KMS-11 (cell line): Measurements from ENCODE around the gene CLIP3.
A peak's percentile ranks its signal among the peaks of the same experiment; 100 is the strongest.

Experiments
- H2AFZ ChIP-seq: fragments of 200-600 bp; sonication (generic); 2 replicates; pipeline ENCODE4 v1.6.1; 2016; ENCODE audit warnings: antibody characterized with exemption, mixed run types, low read depth
- H3K27ac ChIP-seq: fragments of 200-600 bp; sonication (generic); 2 replicates; pipeline ENCODE4 v1.6.1; 2016; ENCODE audit warnings: mild to moderate bottlenecking, mixed run types
- H3K27me3 ChIP-seq: fragments of 200-600 bp; sonication (generic); 2 replicates; pipeline ENCODE4 v1.6.1; 2017; ENCODE audit warnings: mild to moderate bottlenecking, low read depth, mixed run types, moderate library complexity; ENCODE audit not compliant: insufficient read depth
- H3K36me3 ChIP-seq: fragments of 200-600 bp; sonication (generic); 2 replicates; pipeline ENCODE4 v1.6.1; 2017; ENCODE audit warnings: mild to moderate bottlenecking, mixed run types; ENCODE audit not compliant: insufficient read depth
- H3K4me1 ChIP-seq: fragments of 200-600 bp; sonication (generic); 2 replicates; pipeline ENCODE4 v1.6.1; 2016; ENCODE audit warnings: mild to moderate bottlenecking, low read depth, mixed run types; ENCODE audit not compliant: poor library complexity, severe bottlenecking
- H3K4me2 ChIP-seq: fragments of 200-600 bp; sonication (generic); 2 replicates; pipeline ENCODE4 v1.7.0; 2016; ENCODE audit warnings: mild to moderate bottlenecking, mixed run types
- H3K4me3 ChIP-seq: fragments of 200-600 bp; sonication (generic); IDR thresholded peaks from 2 replicates; pipeline ENCODE4 v1.6.1; 2017; ENCODE audit warnings: low read depth, low read length, mixed read lengths; ENCODE audit not compliant: insufficient read depth
- H3K79me2 ChIP-seq: fragments of 200-600 bp; sonication (generic); 2 replicates; pipeline ENCODE4 v1.6.1; 2016; ENCODE audit warnings: low read depth, mixed run types; ENCODE audit not compliant: insufficient read depth
- H3K9ac ChIP-seq: fragments of 200-600 bp; sonication (generic); 2 replicates; pipeline ENCODE4 v1.6.1; 2016; ENCODE audit warnings: mild to moderate bottlenecking, mixed run types
- H4K20me1 ChIP-seq: fragments of 200-600 bp; sonication (generic); 2 replicates; pipeline ENCODE4 v1.6.1; 2016; ENCODE audit warnings: mild to moderate bottlenecking, mixed run types; ENCODE audit not compliant: insufficient read depth
- TF ChIP-seq, protein P1 (sequence below): fragments of 200-600 bp; sonication (generic); conservative IDR thresholded peaks from 2 replicates; pipeline ENCODE4 v1.6.1; 2017; ENCODE audit warnings: low read depth, mild to moderate bottlenecking, antibody characterized with exemption, low read length, moderate library complexity, mixed read lengths

The CLIP3 gene

DNA sequence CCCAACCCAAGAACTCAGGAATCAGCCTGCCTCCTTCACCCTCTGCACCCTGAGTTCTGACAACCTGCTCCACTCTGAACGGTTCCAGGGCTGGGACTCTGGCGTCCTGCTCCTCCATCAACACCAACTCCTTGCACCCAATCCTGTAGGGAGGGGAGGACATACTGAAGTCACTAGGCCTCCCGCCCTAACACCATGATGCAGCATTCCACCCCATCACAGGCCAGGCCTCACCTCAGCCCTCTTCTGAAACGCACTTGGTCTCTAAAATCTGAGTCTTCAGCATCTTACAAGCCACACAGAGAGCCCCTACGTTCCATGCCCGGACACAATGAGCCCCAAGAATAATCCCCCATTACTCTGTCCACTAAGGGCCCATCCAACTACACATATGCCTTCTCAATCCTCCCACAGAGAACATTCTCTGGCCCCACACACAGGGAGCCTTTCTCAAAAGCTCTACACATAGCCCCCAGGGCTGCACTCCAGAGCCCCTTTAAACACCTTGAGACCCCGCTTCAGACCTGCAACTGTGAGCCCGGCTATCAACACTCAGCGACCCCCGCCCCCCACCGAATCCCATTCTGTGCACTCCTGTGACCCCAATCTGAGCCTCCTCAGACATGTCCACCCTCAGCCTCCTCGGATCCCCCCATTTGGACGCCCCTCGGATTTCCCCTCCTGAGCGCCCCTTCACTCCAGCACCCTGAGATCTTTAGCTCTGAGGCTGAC lies 19.2 kb downstream of the CLIP3 start:
- Histone ChIP-seq H3K27ac (no peak overlapping the region), H3K9ac (peak overlapping the region; percentile 59), H3K79me2 (peaks cover 8% of the 10 kb centered on the region; the same call in 1 of the 2 replicates), H2AFZ (peak overlapping the region; percentile 73), H3K36me3 (no peaks in the 10 kb centered on the region), H3K4me1 (peaks cover 15% of the 10 kb centered on the region), H3K27me3 (no peaks in the 10 kb centered on the region), H3K4me3 (no peak overlapping the region), H4K20me1 (no peaks in the 10 kb centered on the region), H3K4me2 (peak overlapping the region; percentile 98)
- TF ChIP-seq, protein P1, sequence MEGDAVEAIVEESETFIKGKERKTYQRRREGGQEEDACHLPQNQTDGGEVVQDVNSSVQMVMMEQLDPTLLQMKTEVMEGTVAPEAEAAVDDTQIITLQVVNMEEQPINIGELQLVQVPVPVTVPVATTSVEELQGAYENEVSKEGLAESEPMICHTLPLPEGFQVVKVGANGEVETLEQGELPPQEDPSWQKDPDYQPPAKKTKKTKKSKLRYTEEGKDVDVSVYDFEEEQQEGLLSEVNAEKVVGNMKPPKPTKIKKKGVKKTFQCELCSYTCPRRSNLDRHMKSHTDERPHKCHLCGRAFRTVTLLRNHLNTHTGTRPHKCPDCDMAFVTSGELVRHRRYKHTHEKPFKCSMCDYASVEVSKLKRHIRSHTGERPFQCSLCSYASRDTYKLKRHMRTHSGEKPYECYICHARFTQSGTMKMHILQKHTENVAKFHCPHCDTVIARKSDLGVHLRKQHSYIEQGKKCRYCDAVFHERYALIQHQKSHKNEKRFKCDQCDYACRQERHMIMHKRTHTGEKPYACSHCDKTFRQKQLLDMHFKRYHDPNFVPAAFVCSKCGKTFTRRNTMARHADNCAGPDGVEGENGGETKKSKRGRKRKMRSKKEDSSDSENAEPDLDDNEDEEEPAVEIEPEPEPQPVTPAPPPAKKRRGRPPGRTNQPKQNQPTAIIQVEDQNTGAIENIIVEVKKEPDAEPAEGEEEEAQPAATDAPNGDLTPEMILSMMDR: no peak

DNA sequence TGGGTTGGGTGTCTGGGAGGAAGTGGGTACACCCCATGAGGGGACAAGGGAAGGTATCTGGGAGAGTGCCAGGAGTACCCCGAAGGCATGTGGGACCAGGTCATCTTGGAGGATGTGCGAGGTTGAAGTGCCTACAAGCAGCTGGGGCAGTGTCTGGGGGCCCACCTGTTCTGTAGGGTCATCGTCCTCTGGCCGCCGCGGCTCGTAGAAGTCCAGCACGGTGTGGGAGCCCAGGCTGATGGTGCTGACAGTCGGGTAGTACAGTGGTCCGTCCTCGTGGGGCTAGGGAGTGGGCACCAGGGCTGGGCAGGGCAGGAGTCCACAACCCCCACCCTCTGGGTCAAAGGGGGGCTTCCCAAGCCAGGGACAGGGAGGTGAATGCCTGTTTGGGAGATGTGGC lies 22.3 kb downstream of the CLIP3 start:
- H3K9ac ChIP-seq: no peak overlapping the region
- H4K20me1 ChIP-seq: no peaks in the 10 kb centered on the region
- no peak overlapping the region for H3K4me2 ChIP-seq
- H2AFZ ChIP-seq: no peak overlapping the region
- H3K79me2 ChIP-seq: peaks cover 8% of the 10 kb centered on the region; the same call in 1 of the 2 replicates
- H3K4me3 ChIP-seq: no peak overlapping the region
- TF ChIP-seq, protein P1: no peak
- no peak overlapping the region for H3K27ac ChIP-seq
- no peaks in the 10 kb centered on the region for H3K27me3 ChIP-seq
- H3K4me1 ChIP-seq: peaks cover 12% of the 10 kb centered on the region
- H3K36me3 ChIP-seq: no peaks in the 10 kb centered on the region

DNA sequence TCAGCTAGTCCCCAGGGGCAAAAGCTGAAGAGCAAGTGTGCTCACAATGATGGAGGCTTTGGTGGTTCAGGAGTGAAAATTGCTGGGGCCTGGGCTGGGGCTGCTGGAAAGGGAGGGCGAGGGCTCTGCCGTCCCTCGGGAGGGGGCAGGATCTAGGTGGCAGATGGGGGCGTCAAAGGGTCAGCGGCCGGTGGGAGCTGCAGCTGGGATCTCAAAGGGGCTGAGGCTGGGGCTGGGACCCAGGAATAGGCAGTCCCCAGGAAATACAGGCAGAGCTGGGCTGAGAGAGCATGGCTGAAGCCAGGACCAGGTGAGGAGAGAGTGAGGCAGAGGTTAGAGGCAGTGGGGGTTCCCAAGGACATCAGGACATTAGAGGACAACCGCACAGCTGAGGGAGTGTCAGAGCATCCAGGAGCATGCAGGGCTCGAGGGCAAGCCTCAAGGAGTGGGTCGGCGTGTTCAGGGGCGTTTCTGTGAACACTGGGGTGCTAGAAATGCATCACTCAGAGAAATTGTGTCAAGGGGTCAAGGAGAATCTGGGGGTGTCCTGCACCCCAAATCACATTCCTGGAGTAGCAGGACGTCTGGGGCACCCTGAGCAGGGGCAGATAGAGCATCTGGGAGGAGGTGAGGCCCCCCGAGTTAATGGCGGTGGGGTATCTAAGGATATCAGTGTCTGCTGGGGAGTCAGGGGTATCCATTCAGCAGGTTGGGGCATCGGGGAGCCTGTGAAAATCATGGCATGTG lies 22.9 kb downstream of the CLIP3 start:
- Histone ChIP-seq H3K4me2 (no peak overlapping the region), H3K9ac (no peak overlapping the region), H2AFZ (no peak overlapping the region), H3K4me3 (no peak overlapping the region), H4K20me1 (no peaks in the 10 kb centered on the region), H3K27ac (no peak overlapping the region), H3K79me2 (peaks cover 3% of the 10 kb centered on the region; the same call in 1 of the 2 replicates), H3K27me3 (no peaks in the 10 kb centered on the region), H3K4me1 (peaks cover 6% of the 10 kb centered on the region), H3K36me3 (no peaks in the 10 kb centered on the region)
- TF ChIP-seq, protein P1: no peak

DNA sequence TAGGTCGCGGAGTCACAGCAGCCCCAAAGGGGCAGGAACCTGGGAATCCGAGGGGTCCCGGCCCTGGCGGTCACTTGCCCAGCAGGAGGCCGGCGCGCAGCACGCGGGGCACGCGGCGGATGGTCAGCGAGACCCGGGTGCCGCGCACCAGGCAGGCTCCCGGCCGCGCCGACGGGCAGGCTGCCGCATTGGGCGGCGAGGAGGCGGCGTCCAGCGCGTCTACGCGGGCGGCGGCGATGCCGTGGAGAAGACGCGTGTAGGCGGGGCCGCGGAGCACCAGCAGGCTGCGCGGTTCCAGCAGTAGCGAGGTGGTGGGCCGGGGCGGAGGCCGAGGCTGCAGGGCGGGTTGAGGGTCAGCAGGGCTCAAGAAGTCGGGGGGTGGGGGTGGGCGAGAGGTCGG lies 23.5 kb downstream of the CLIP3 start:
- no peak overlapping the region for H3K27ac ChIP-seq
- no peak overlapping the region for H3K9ac ChIP-seq
- no peak overlapping the region for H3K4me3 ChIP-seq

More for the DNA sequence above, 23.5 kb downstream of the CLIP3 start:
- Histone ChIP-seq H3K27me3 (no peaks in the 10 kb centered on the region), H3K4me1 (peaks cover 5% of the 10 kb centered on the region), H3K4me2 (peak overlapping the region; percentile 39; the same call in 1 of the 2 replicates), H4K20me1 (no peaks in the 10 kb centered on the region), H2AFZ (no peak overlapping the region), H3K79me2 (no peaks in the 10 kb centered on the region; the same call in 1 of the 2 replicates), H3K36me3 (no peaks in the 10 kb centered on the region)
- TF ChIP-seq, protein P1: no peak
